Ectodermal cell (in vitro differentiated cells): ENCODE data around the gene PGPEP1.

Source experiments
- H3K27ac ChIP-seq: 2 replicates; pipeline ENCODE4 v1.7.0; 2013; ENCODE audit warnings: mild to moderate bottlenecking, low read depth, low read length; ENCODE audit not compliant: insufficient read depth, poor library complexity, severe bottlenecking
- H3K27me3 ChIP-seq: 2 replicates; pipeline ENCODE4 v1.7.0; 2013; ENCODE audit warnings: mild to moderate bottlenecking, low read length; ENCODE audit not compliant: insufficient read depth, control insufficient read depth, poor library complexity, severe bottlenecking
- H3K36me3 ChIP-seq: one replicate; pipeline ENCODE4 v1.7.0; 2013; ENCODE audit warnings: low read length; ENCODE audit not compliant: control insufficient read depth, insufficient read depth
- H3K4me1 ChIP-seq: one replicate; pipeline ENCODE4 v1.7.0; 2013; ENCODE audit warnings: low read length; ENCODE audit not compliant: control insufficient read depth, insufficient read depth
- H3K4me3 ChIP-seq: 2 replicates; pipeline ENCODE4 v1.7.0; 2013; ENCODE audit warnings: low read depth, low read length, control low read depth; ENCODE audit not compliant: insufficient read depth
- H3K9me3 ChIP-seq: 2 replicates; pipeline ENCODE4 v1.7.0; 2013; ENCODE audit warnings: mild to moderate bottlenecking, low read length, moderate library complexity; ENCODE audit not compliant: control insufficient read depth
- WGBS, 2 experiments: methylation state at CpG; one replicate each; pipeline ENCODE4 v1.1.7; 2013; ENCODE audit warnings: missing lambda C conversion rate in 2 of 2; 5-methylcytosine and 5-hydroxymethylcytosine counted together

PGPEP1 gene

DNA sequence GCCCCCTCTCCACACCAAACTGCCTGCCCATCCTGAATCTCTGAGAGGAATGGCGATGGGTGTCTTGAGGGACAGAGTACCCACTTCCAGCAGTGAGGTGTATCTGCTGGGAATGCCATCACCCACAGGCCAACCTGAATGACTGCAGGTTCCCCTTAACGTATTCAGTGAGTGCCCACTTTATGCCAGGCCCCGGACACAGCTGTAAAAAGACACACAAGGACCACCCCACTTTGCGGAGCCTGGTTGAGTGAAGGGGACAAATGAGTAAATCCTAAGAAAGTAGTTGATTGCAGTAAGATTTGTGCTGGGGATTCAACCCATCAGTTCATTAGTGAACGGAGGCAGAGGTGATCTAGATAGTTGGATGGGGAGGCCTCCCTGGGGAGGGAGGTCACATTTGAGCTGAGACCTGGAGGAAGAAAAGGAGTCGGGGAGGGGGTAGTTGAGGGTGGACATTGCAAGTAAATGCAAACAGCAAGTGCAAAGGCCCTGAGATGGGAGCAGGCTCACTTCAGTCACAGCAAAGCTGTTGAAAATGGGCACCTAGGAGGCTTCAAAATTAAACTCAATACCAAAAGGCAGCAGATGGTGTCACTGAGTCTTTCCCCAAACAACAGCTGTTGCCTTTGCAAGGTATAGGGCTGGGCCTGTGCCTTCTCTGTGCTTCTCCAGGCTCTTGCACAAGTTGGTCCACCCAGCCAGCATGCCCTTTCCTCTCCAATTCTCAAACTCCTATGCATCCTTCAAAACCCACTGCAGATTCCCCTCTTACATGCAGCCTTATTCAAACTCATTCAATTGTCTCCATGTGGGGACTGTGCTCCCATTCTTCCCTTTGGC is 49.9 kb downstream of the PGPEP1 start:
- no peak overlapping the region for H3K27ac ChIP-seq
- H3K9me3 ChIP-seq, result no peaks in the 10 kb centered on the region
- no peaks in the 10 kb centered on the region for H3K4me1 ChIP-seq
- peaks cover 37% of the 10 kb centered on the region for H3K27me3 ChIP-seq
- no peaks in the 10 kb centered on the region for H3K36me3 ChIP-seq
- H3K4me3 ChIP-seq, result no peak overlapping the region
- WGBS, 2 experiments, result 87 to 89% methylated on average over 6 of the region's 6 CpGs

DNA sequence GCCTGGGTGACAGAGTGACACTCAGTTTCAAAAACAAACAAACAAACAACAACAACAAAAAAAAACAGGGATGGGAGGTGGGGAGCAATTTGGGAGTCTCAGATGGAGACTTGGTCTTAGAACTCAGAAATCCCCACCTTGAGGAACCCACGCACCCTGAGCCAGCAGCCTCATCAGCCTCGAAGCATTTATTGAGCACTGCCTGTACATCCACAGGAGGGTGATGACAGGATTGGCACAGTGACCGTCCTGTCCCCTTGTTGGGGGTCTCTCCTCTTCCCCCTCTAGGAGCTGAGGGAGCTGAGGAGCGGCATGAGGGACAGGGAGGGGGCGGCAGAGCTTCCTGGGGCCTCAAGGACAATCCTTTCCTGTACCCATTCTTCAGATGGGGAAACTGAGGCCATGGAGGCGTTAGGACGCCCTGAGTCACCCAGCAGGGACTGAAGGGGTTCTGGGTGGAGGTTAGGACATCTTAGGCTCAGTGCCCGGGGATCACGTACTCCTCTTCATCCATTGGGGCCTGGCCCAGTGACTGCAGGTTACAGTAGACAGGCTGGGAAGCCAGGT is 51.2 kb downstream of the PGPEP1 start:
- no peak overlapping the region for H3K4me3 ChIP-seq
- no peak overlapping the region for H3K27ac ChIP-seq
- WGBS, 2 experiments, result 84 to 87% methylated on average over 9 of the region's 9 CpGs
- no peaks in the 10 kb centered on the region for H3K4me1 ChIP-seq
- no peaks in the 10 kb centered on the region for H3K36me3 ChIP-seq
- H3K27me3 ChIP-seq, result peaks cover 32% of the 10 kb centered on the region
- H3K9me3 ChIP-seq, result no peaks in the 10 kb centered on the region

DNA sequence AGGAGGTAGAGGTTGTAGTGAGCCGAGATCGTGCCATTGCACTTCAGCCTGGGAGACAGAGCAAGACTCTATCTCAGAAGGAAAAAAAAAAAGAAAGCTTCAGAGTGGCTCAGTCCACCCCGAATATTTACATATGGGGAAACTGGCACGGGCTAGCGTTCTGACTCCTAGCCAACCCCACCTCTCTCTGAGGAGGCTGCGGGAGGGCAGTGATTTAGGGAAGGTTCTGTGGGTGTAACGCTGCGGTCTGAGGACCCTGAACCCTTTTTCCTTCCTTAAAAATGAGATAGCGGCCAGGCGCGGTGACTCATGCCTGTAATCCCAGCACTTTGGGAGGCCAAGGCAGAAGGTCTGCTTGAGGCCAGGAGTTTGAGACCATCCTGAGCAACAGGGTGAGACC is 52.0 kb downstream of the PGPEP1 start:
- no peaks in the 10 kb centered on the region for H3K9me3 ChIP-seq
- H3K27me3 ChIP-seq, result peaks cover 24% of the 10 kb centered on the region
- no peak overlapping the region for H3K27ac ChIP-seq
- H3K4me3 ChIP-seq, result no peak overlapping the region
- no peaks in the 10 kb centered on the region for H3K36me3 ChIP-seq
- peaks cover 3% of the 10 kb centered on the region for H3K4me1 ChIP-seq
- 87 to 88% methylated on average over 11 of the region's 11 CpGs for WGBS, 2 experiments

DNA sequence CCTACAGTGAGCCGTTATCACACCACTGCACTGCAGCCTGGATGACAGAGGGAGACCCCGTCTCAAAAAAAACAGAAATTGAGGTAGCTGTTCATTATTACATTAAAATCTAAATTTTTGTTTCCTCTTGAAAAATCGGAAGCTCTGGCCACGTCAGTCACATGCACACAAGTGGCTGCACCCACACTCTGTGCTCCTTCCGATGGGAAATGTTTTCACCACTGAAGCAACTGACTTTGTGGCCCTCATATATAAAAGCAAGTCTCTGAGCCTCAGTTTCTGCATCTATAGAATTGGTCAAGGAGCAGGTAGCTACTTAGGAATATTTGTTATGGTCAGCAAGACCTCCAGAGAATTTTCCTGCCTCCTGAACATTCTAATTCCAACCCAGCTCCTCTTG is 52.5 kb downstream of the PGPEP1 start:
- Histone ChIP-seq H3K4me3 (no peak overlapping the region), H3K27me3 (peaks cover 19% of the 10 kb centered on the region), H3K4me1 (peaks cover 4% of the 10 kb centered on the region), H3K36me3 (no peaks in the 10 kb centered on the region), H3K9me3 (no peaks in the 10 kb centered on the region), H3K27ac (no peak overlapping the region)
- WGBS, 2 experiments, result 89 to 92% methylated on average over 5 of the region's 5 CpGs

DNA sequence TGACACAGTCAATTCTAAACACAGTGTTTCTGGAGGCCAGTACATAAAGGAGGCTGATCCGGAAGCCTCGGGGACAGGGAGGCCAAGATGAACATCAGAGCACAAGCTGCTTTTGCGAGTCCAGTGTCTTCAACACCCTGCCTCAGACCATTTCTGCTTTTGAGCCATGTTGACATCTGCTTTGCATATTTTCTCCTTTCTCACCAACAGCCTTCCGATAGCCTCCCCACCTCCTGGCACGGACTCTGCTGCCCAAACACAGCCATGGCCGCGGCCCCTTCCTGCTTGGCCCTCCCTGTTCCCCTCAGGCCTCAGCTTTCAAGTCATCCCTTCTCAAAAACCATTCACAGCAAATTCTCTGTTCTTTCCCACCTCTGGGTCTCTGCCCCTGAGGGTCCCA is 53.4 kb downstream of the PGPEP1 start:
- H3K27me3 ChIP-seq, result peaks cover 10% of the 10 kb centered on the region
- H3K4me1 ChIP-seq, result peaks cover 4% of the 10 kb centered on the region
- no peak overlapping the region for H3K27ac ChIP-seq
- no peak overlapping the region for H3K4me3 ChIP-seq
- no peaks in the 10 kb centered on the region for H3K9me3 ChIP-seq
- H3K36me3 ChIP-seq, result no peaks in the 10 kb centered on the region
- 91 to 94% methylated on average over 7 of the region's 7 CpGs for WGBS, 2 experiments

DNA sequence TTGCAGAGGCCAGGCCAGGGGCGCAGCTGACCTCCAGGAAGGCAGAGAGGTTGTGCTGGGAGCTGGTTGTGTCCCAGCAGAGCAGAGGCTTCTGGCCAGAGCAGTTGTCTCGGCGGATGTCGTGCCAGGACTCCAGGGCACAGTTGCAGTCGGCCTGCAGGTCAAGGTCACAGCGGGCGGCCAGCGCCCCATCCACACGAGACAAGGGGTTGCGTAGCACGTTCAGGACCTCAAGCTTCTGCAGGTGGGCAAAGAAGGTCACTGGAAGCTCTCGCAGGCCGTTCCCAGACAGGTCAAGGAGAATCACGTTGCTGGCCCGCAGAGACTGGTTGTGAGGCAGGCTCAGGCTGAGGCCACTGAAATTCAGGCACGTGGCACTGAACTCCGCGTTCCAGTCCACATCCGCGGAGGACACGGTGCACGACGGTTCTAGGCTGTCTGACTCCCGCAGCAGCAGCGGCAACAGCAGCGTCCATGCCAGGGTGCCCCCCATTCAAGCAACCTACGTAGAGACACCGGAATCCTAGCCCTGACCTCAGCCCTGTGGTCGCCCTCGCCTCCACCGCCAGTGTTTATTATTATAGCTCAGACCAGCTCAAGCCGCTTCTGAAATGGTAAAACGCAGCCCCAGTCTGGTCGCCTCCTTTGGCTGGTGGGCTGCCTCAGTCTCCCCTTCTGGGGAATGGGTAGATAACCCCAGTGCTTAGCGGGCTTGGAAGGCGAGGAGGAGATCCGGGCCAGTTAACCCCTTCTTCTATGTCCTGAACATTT is 56.3 kb downstream of the PGPEP1 start:
- 85 to 86% methylated on average over 37 of the region's 37 CpGs for WGBS, 2 experiments
- Histone ChIP-seq H3K36me3 (no peaks in the 10 kb centered on the region), H3K4me1 (peaks cover 4% of the 10 kb centered on the region), H3K27ac (no peak overlapping the region), H3K27me3 (no peaks in the 10 kb centered on the region), H3K9me3 (no peaks in the 10 kb centered on the region), H3K4me3 (no peak overlapping the region)

DNA sequence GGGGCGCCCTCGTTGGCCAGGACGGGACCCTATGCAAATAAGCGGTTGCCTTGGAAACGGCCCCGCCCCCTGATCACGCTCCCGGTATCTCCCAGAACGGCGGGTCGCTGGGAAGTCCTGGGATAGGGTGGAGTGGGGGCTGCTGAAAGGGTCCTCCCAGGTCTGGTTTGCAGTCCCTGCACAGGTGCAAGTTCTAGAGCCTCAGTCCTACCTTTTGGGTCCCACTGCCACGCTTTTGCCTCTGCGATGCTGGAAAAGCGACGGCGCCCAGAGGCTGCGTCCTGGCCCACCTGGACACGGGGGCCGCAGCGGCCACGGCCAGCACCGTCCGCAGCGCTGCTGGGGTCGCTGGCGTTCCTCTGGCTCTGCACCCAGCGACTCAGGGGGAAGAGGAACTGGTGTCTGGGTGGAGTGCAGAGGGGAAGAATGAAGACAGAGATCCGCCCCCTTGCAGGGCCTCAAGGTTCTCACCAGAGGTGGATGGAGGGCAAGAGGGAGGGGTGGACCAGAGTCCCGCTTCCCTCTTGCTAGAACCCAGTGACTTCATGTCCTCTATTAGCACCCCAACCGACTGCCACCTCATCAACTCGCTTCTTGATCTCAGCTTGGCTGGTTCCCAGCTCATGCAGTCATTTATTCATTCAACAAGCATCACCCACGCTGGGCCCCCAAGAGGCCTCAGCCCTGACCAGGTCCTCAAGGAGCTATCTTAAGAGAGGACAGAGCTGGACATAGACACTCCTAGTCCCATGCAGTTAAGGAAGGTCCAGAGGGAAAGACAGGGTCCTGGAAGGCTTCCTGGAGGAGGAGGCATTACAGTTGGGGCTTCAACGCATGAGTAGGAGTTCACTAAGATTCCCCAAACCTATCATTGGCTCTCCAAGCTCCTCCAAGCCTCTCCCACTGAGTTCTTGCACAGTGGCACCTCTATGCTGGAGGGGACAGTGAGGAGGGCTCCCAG is 57.1 kb downstream of the PGPEP1 start, which contains the start of gene LRRC25:
LRRC25 (minus strand) TSS at position 381 of the 961 bp plus-strand sequence. CDS start 659 bp downstream, outside the sequence.
- H3K9me3 ChIP-seq, result no peaks in the 10 kb centered on the region
- peaks cover 4% of the 10 kb centered on the region for H3K4me1 ChIP-seq
- WGBS, 2 experiments, result 49 to 51% methylated on average over 33 of the region's 33 CpGs
- H3K27ac ChIP-seq, result no peak within 1 kb of the TSS
- no peaks in the 10 kb centered on the region for H3K27me3 ChIP-seq
- H3K36me3 ChIP-seq, result no peaks in the 10 kb centered on the region
- H3K4me3 ChIP-seq, result no peak within 1 kb of the TSS

DNA sequence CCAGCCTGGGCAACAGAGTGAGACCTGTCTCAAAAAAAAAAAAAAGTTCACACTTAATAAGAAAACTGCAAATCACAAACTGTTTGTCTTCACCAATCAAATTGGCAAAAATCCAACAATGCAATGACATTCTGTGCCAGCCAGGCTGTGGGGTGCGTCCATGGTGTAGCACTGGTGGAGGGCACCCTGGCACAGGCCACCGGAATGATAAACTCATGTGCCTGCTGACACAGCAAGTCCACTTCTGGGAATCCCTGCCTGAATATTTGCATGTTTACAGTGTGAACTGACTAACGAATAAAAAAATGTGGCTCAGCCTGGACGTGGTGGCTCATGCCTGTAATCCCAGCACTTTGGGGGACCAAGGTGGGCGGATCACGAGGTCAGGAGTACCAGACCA is 58.6 kb downstream of the PGPEP1 start:
- Histone ChIP-seq H3K36me3 (no peaks in the 10 kb centered on the region), H3K9me3 (no peaks in the 10 kb centered on the region), H3K27ac (no peak overlapping the region), H3K4me1 (peaks cover 4% of the 10 kb centered on the region), H3K4me3 (no peak overlapping the region), H3K27me3 (no peaks in the 10 kb centered on the region)
- 91 to 93% methylated on average over 6 of the region's 6 CpGs for WGBS, 2 experiments

DNA sequence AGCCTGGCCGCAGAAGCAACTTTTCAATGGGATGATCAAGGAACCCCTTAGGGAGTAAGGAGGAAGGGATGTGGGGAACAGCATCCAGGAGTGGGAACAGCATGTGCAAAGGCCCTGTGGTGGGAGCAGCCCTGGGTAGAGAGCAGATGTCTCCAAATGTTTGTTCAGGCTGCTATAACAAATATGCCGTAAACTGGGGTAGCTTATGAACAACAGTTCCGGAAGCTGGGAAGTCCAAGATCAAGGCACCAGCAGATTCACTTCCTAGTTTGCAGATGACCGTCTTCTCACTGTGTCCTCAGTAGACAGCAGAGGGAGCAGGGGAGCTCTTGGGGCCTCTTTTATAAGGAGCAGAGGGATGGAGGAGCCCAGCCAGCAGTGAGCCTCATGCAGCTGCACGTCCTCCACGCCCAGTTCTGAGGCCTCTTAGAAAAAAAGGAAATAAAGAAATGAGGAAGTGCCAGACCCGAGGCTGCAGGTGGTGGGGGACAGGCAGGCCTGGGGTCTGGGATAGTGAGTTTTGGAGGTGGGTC is 61.2 kb downstream of the PGPEP1 start:
- WGBS, 2 experiments, result 67 to 70% methylated on average over 7 of the region's 7 CpGs
- Histone ChIP-seq H3K27ac (no peak overlapping the region), H3K9me3 (no peaks in the 10 kb centered on the region), H3K27me3 (no peaks in the 10 kb centered on the region), H3K4me1 (peaks cover 4% of the 10 kb centered on the region), H3K4me3 (no peak overlapping the region), H3K36me3 (no peaks in the 10 kb centered on the region)
